Measurements from ENCODE around the gene HOXD12. TPM values are rescaled to one million over a fixed set of nuclear protein-coding genes. Genes with fewer than 3 reads are reported as not detected.

Gene HOXD12
- total RNA-seq, 4 donors from 2014 or later: not detected

- WGBS, 2 donors (ENCODE audit: low coverage in 1 of 2): 3 to 11% methylated on average over 10 to 48 of the region's 71 CpGs
- peaks cover 21 to 57% (median 34%) of the 10 kb centered on the region in 4 donors for H3K4me1 ChIP-seq
- peak; percentile 56 for DNase-seq
- intact Hi-C loops (cut with DNase I; ENCODE audit: low total_unique reads): loop anchor here (5.0 kb wide), 1 partner anchor 1011 kb away; no protein-coding TSS in a partner anchor
- H3K36me3 ChIP-seq: no peaks in the 10 kb centered on the region
- TF ChIP-seq EP300 (IDR thresholded peaks at IDR 0.05; ENCODE audit: low read depth) (no peak), POLR2A (IDR thresholded peaks at IDR 0.05) (no peak), POLR2AphosphoS5 (IDR thresholded peaks at IDR 0.05) (no peak)
- TF ChIP-seq, protein P1, sequence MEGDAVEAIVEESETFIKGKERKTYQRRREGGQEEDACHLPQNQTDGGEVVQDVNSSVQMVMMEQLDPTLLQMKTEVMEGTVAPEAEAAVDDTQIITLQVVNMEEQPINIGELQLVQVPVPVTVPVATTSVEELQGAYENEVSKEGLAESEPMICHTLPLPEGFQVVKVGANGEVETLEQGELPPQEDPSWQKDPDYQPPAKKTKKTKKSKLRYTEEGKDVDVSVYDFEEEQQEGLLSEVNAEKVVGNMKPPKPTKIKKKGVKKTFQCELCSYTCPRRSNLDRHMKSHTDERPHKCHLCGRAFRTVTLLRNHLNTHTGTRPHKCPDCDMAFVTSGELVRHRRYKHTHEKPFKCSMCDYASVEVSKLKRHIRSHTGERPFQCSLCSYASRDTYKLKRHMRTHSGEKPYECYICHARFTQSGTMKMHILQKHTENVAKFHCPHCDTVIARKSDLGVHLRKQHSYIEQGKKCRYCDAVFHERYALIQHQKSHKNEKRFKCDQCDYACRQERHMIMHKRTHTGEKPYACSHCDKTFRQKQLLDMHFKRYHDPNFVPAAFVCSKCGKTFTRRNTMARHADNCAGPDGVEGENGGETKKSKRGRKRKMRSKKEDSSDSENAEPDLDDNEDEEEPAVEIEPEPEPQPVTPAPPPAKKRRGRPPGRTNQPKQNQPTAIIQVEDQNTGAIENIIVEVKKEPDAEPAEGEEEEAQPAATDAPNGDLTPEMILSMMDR (IDR thresholded peaks at IDR 0.05): peak in 1 of 5 experiments; percentile 17
- peaks cover 48% of the 10 kb centered on the region for H3K27me3 ChIP-seq
- H3K9me3 ChIP-seq: no peaks in the 10 kb centered on the region
- peak overlapping the region; percentile 59 to 80 (median 73) for H3K4me3 ChIP-seq
- H3K27ac ChIP-seq: peak overlapping the region; percentile 91 to 96 (median 94)
- in situ Hi-C loops (cut with MboI; ENCODE audit: low pct_ligation_motif_present in 1 of 4, low pct_unique_long_range_greater_than_20kb in 1 of 4, low sequenced_read_pairs in 3 of 4): loop anchor here in 2 of 4 donors (5.0 to 25.0 kb wide), 4 partner anchors 321 to 676 kb away; no protein-coding TSS in a partner anchor
Observed at GRCh38 chr2:176136374-176137251, 37.0 kb downstream of the HOXD12 start.

- intact Hi-C loops (cut with DNase I; ENCODE audit: low total_unique reads) (loop anchor here (5.0 kb wide), 1 partner anchor 1010 kb away; no protein-coding TSS in a partner anchor), in situ Hi-C loops (cut with MboI; ENCODE audit: low pct_ligation_motif_present in 1 of 4, low pct_unique_long_range_greater_than_20kb in 1 of 4, low sequenced_read_pairs in 3 of 4) (loop anchor here in 2 of 4 donors (5.0 to 25.0 kb wide), 4 partner anchors 320 to 675 kb away; no protein-coding TSS in a partner anchor)
- Histone ChIP-seq H3K9me3 (no peaks in the 10 kb centered on the region), H3K27ac (peak overlapping the region; percentile 91 to 96 (median 94)), H3K4me3 (peak overlapping the region; percentile 59 to 80 (median 73)), H3K27me3 (peaks cover 42% of the 10 kb centered on the region), H3K36me3 (no peaks in the 10 kb centered on the region), H3K4me1 (peaks cover 21 to 51% (median 31%) of the 10 kb centered on the region in 4 donors)
- TF ChIP-seq, protein P1 (IDR thresholded peaks at IDR 0.05): no peak
- TF ChIP-seq EP300 (IDR thresholded peaks at IDR 0.05; ENCODE audit: low read depth): no peak
- no peak for TF ChIP-seq POLR2A (IDR thresholded peaks at IDR 0.05)
- no peak for TF ChIP-seq POLR2AphosphoS5 (IDR thresholded peaks at IDR 0.05)
- WGBS, 2 donors (ENCODE audit: low coverage in 1 of 2): 9% methylated on average over 2 of the region's 2 CpGs; no CpG with 5 or more reads in 1 of the 2 donors
- no peak for DNase-seq
Observed at GRCh38 chr2:176137252-176137580, 37.6 kb downstream of the HOXD12 start.

GRCh38 chr2:176137906-176138305 lies 38.3 kb downstream of the HOXD12 start:
- Histone ChIP-seq H3K27ac (peak overlapping the region; percentile 91 to 96 (median 94)), H3K27me3 (peaks cover 37% of the 10 kb centered on the region), H3K4me3 (peak overlapping the region in 2 of 4 donors; percentile 76 to 80), H3K9me3 (no peaks in the 10 kb centered on the region), H3K4me1 (peaks cover 17 to 50% (median 28%) of the 10 kb centered on the region in 4 donors), H3K36me3 (no peaks in the 10 kb centered on the region)
- TF ChIP-seq POLR2AphosphoS5 (IDR thresholded peaks at IDR 0.05): peak in 2 of 3 donors; percentile 22 to 60
- TF ChIP-seq, protein P1 (IDR thresholded peaks at IDR 0.05): no peak
- intact Hi-C loops (cut with DNase I; ENCODE audit: low total_unique reads): loop anchor here (5.0 kb wide), 1 partner anchor 1009 kb away; no protein-coding TSS in a partner anchor
- in situ Hi-C loops (cut with MboI; ENCODE audit: low pct_ligation_motif_present in 1 of 4, low pct_unique_long_range_greater_than_20kb in 1 of 4, low sequenced_read_pairs in 3 of 4): loop anchor here in 2 of 4 donors (5.0 to 25.0 kb wide), 4 partner anchors 319 to 674 kb away; no protein-coding TSS in a partner anchor
- WGBS, 2 donors (ENCODE audit: low coverage in 1 of 2): 48 to 66% methylated on average over 5 to 8 of the region's 8 CpGs
- no peak for DNase-seq

DNA sequence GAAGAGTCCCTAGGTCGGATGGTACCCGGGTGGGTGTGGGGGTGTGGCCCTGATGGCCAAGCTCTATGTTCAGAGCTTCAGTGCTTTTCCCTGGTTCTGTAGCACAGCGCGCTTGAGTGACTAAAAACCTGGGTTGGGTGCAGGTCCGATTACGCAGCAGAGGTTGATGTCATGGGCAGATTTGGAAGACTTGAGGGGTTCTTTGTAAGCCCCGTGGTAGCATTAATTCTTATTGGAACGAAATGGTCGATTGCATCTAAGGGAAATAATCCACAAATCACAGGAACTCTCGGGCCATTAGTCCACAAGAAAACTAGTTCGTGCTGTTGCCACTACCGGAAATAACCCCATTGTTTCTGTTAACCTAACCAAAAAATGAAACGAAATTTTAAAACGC lies 38.9 kb downstream of the HOXD12 start:
- H3K4me1 ChIP-seq: peaks cover 16 to 50% (median 27%) of the 10 kb centered on the region in 4 donors
- H3K4me3 ChIP-seq: peak overlapping the region in 1 of 4 donors; percentile 47
- in situ Hi-C loops (cut with MboI; ENCODE audit: low pct_ligation_motif_present in 1 of 4, low pct_unique_long_range_greater_than_20kb in 1 of 4, low sequenced_read_pairs in 3 of 4) (loop anchor here in 2 of 4 donors (5.0 to 25.0 kb wide), 4 partner anchors 319 to 674 kb away; no protein-coding TSS in a partner anchor), intact Hi-C loops (cut with DNase I; ENCODE audit: low total_unique reads) (loop anchor here (5.0 kb wide), 1 partner anchor 1009 kb away; no protein-coding TSS in a partner anchor)
- H3K27ac ChIP-seq: peak overlapping the region; percentile 91 to 96 (median 94)
- WGBS, 2 donors (ENCODE audit: low coverage in 1 of 2): 46 to 47% methylated on average over 6 to 14 of the region's 14 CpGs
- peaks cover 33% of the 10 kb centered on the region for H3K27me3 ChIP-seq
- no peaks in the 10 kb centered on the region for H3K36me3 ChIP-seq
- TF ChIP-seq EP300 (IDR thresholded peaks at IDR 0.05; ENCODE audit: low read depth): no peak
- TF ChIP-seq, protein P1 (IDR thresholded peaks at IDR 0.05): no peak
- no peak for TF ChIP-seq POLR2AphosphoS5 (IDR thresholded peaks at IDR 0.05)
- no peak for TF ChIP-seq POLR2A (IDR thresholded peaks at IDR 0.05)
- no peaks in the 10 kb centered on the region for H3K9me3 ChIP-seq
- DNase-seq: no peak

All from transverse colon (tissue), 4 donors.